Common myeloid progenitor, CD34-positive (primary cell): ENCODE data around the gene SSPN.

Source experiments
- CTCF ChIA-PET: fragments of 350-600 bp; sonication (Branson Sonifier 250); formaldehyde crosslinking; loops from one replicate; lab custom pipeline; 2021; ENCODE audit warnings: antibody characterized with exemption; lab: Charles Lee
- POLR2A ChIA-PET: fragments of 350-600 bp; sonication (Branson Sonifier 250); formaldehyde crosslinking; loops from one replicate; lab custom pipeline; 2021; ENCODE audit warnings: antibody characterized with exemption; lab: Charles Lee
- DNase-seq, 3 donors: peaks; one replicate each; pipeline versions ENCODE4 v3.0.0 to v3.0.0-alpha.2; 2013
- H3K27ac ChIP-seq, 2 experiments: 1 replicate in 1 of 2; 2 replicates in 1 of 2; pipeline ENCODE4 v1.7.0; 2013; ENCODE audit warnings: inconsistent platforms in 2 of 2, low read length in 2 of 2, mild to moderate bottlenecking in 2 of 2, low read depth in 1 of 2, moderate library complexity in 1 of 2; ENCODE audit not compliant: severe bottlenecking in 2 of 2, insufficient read depth in 1 of 2, poor library complexity in 1 of 2
- H3K27me3 ChIP-seq, 5 experiments: replicated peaks in 2 of 5; 1 replicate in 3 of 5; 2 replicates in 2 of 5; pipeline versions ENCODE4 v1.6.1 to v1.7.0; 2013; ENCODE audit warnings: low read length in 4 of 5, mild to moderate bottlenecking in 2 of 5, moderate library complexity in 2 of 5, inconsistent platforms in 1 of 5; ENCODE audit not compliant: insufficient read depth in 5 of 5, control insufficient read depth in 4 of 5
- H3K36me3 ChIP-seq, 4 experiments: 1 replicate in 2 of 4; 2 replicates in 2 of 4; pipeline versions ENCODE4 v1.6.1 to v1.7.0; 2013; ENCODE audit warnings: low read length in 3 of 4, control low read depth in 1 of 4, mild to moderate bottlenecking in 1 of 4; ENCODE audit not compliant: control insufficient read depth in 4 of 4, insufficient read depth in 4 of 4
- H3K4me1 ChIP-seq, 4 experiments: 1 replicate in 3 of 4; 2 replicates in 1 of 4; pipeline versions ENCODE4 v1.6.1 to v1.7.1; 2013; ENCODE audit warnings: low read length in 3 of 4, mild to moderate bottlenecking in 3 of 4, control low read depth in 1 of 4, inconsistent platforms in 1 of 4, moderate library complexity in 1 of 4; ENCODE audit not compliant: control insufficient read depth in 4 of 4, insufficient read depth in 4 of 4; ENCODE audit errors: control extremely low read depth in 1 of 4
- H3K4me3 ChIP-seq, 7 experiments: 1 replicate in 4 of 7; 2 replicates in 3 of 7; pipeline versions ENCODE4 v1.5.1 to v1.7.0; 2013; ENCODE audit warnings: mild to moderate bottlenecking in 7 of 7, low read length in 6 of 7, moderate library complexity in 6 of 7, inconsistent platforms in 2 of 7, low read depth in 2 of 7, control low read depth in 1 of 7; ENCODE audit not compliant: insufficient read depth in 4 of 7, control insufficient read depth in 1 of 7; ENCODE audit errors: extremely low read depth in 1 of 7
- H3K9me3 ChIP-seq, 5 experiments: 1 replicate in 4 of 5; 2 replicates in 1 of 5; pipeline versions ENCODE4 v1.6.1 to v1.7.1; 2013; ENCODE audit warnings: low read length in 4 of 5, mild to moderate bottlenecking in 2 of 5, inconsistent platforms in 1 of 5, low read depth in 1 of 5, moderate library complexity in 1 of 5; ENCODE audit not compliant: control insufficient read depth in 4 of 5, insufficient read depth in 2 of 5; ENCODE audit errors: control extremely low read depth in 1 of 5
- WGBS: methylation state at CpG from one replicate; pipeline ENCODE4 v1.1.5; 2013; ENCODE audit not compliant: insufficient coverage; 5-methylcytosine and 5-hydroxymethylcytosine counted together

SSPN gene

GRCh38 chr12:26276709-26277108 is 81.3 kb downstream of the SSPN start:
- Histone ChIP-seq H3K36me3 (no peaks in the 10 kb centered on the region), H3K4me1 (peaks cover 6 to 81% (median 41%) of the 10 kb centered on the region in 4 experiments), H3K27me3 (no peaks in the 10 kb centered on the region), H3K9me3 (no peaks in the 10 kb centered on the region), H3K27ac (no peak overlapping the region), H3K4me3 (no peak overlapping the region)
- CTCF ChIA-PET, result interaction anchor here (1.0 kb wide), 1 partner anchor 8 kb away, joined by 3 read pairs; no protein-coding TSS in a partner anchor
- DNase-seq, result no peak
- no CpG with 5 or more reads among the region's 2 CpGs for WGBS
- POLR2A ChIA-PET, result no interaction called here

- CTCF ChIA-PET, result interaction anchor here (0.7 to 1.6 kb wide), 4 partner anchors 15 to 155 kb away, joined by 3 to 9 read pairs (median 4); no protein-coding TSS in a partner anchor
- POLR2A ChIA-PET, result no interaction called here
- 33% methylated on average over 8 of the region's 16 CpGs for WGBS
- no peaks in the 10 kb centered on the region for H3K9me3 ChIP-seq
- peak overlapping the region in 1 of 7 experiments; percentile 39 for H3K4me3 ChIP-seq
- no peaks in the 10 kb centered on the region for H3K36me3 ChIP-seq
- peaks cover 6 to 73% (median 41%) of the 10 kb centered on the region in 4 experiments for H3K4me1 ChIP-seq
- H3K27me3 ChIP-seq, result no peaks in the 10 kb centered on the region
- peak overlapping the region; percentile 62 to 78 for H3K27ac ChIP-seq
- peak; percentile 75 to 94 (median 89) for DNase-seq
Observed at GRCh38 chr12:26277506-26278246, 82.3 kb downstream of the SSPN start.

GRCh38 chr12:26278266-26278665 is 82.9 kb downstream of the SSPN start:
- peak overlapping the region in 1 of 7 experiments; percentile 39 for H3K4me3 ChIP-seq
- no peak for DNase-seq
- POLR2A ChIA-PET, result interaction anchor here (0.5 kb wide), 1 partner anchor 15 kb away, joined by 3 read pairs; no protein-coding TSS in a partner anchor
- H3K4me1 ChIP-seq, result peaks cover 6 to 70% (median 36%) of the 10 kb centered on the region in 4 experiments
- H3K27me3 ChIP-seq, result no peaks in the 10 kb centered on the region
- H3K27ac ChIP-seq, result peak overlapping the region; percentile 62 to 78
- no peaks in the 10 kb centered on the region for H3K9me3 ChIP-seq
- WGBS, result no CpG with 5 or more reads among the region's 1 CpG
- no peaks in the 10 kb centered on the region for H3K36me3 ChIP-seq
- CTCF ChIA-PET, result interaction anchor here (0.7 to 1.6 kb wide), 4 partner anchors 15 to 156 kb away, joined by 3 to 9 read pairs (median 4); no protein-coding TSS in a partner anchor

GRCh38 chr12:26278666-26279065 is 83.3 kb downstream of the SSPN start:
- DNase-seq, result no peak
- Histone ChIP-seq H3K4me1 (peaks cover 6 to 66% (median 32%) of the 10 kb centered on the region in 4 experiments), H3K27ac (peak overlapping the region; percentile 62 to 78), H3K36me3 (no peaks in the 10 kb centered on the region), H3K4me3 (no peak overlapping the region), H3K9me3 (no peaks in the 10 kb centered on the region), H3K27me3 (no peaks in the 10 kb centered on the region)
- ChIA-PET CTCF (interaction anchor here (1.2 to 1.6 kb wide), 3 partner anchors 8 to 156 kb away, joined by 3 to 9 read pairs (median 4); no protein-coding TSS in a partner anchor), POLR2A (interaction anchor here (0.5 kb wide), 1 partner anchor 15 kb away, joined by 3 read pairs; no protein-coding TSS in a partner anchor)
- 100% methylated on average over 4 of the region's 5 CpGs for WGBS

- H3K27me3 ChIP-seq, result no peaks in the 10 kb centered on the region
- DNase-seq, result no peak
- H3K36me3 ChIP-seq, result no peaks in the 10 kb centered on the region
- no peak overlapping the region for H3K4me3 ChIP-seq
- CTCF ChIA-PET, result interaction anchor here (1.2 to 1.6 kb wide), 3 partner anchors 8 to 157 kb away, joined by 3 to 9 read pairs (median 4); no protein-coding TSS in a partner anchor
- peak overlapping the region in 1 of 2 experiments; percentile 78 for H3K27ac ChIP-seq
- no peaks in the 10 kb centered on the region for H3K9me3 ChIP-seq
- peaks cover 5 to 62% (median 28%) of the 10 kb centered on the region in 4 experiments for H3K4me1 ChIP-seq
- POLR2A ChIA-PET, result interaction anchor here (0.5 kb wide), 1 partner anchor 14 kb away, joined by 3 read pairs; no protein-coding TSS in a partner anchor
Observed at GRCh38 chr12:26279091-26279490, 83.7 kb downstream of the SSPN start.

- H3K4me1 ChIP-seq, result peaks cover 3 to 55% (median 21%) of the 10 kb centered on the region in 4 experiments
- CTCF ChIA-PET, result interaction anchor here (1.0 to 1.2 kb wide), 2 partner anchors 7 to 21 kb away, joined by 3 to 4 read pairs; no protein-coding TSS in a partner anchor
- H3K27me3 ChIP-seq, result no peaks in the 10 kb centered on the region
- H3K9me3 ChIP-seq, result no peaks in the 10 kb centered on the region
- no peak for DNase-seq
- POLR2A ChIA-PET, result no interaction called here
- no peak overlapping the region for H3K4me3 ChIP-seq
- H3K27ac ChIP-seq, result no peak overlapping the region
- WGBS, result 79% methylated on average over 5 of the region's 5 CpGs
- H3K36me3 ChIP-seq, result no peaks in the 10 kb centered on the region
Observed at GRCh38 chr12:26279908-26280307, 84.5 kb downstream of the SSPN start.

- no peak for DNase-seq
- peaks cover 3 to 46% (median 11%) of the 10 kb centered on the region in 4 experiments for H3K4me1 ChIP-seq
- H3K27ac ChIP-seq, result no peak overlapping the region
- ChIA-PET CTCF (interaction anchor here (1.0 kb wide), 1 partner anchor 20 kb away, joined by 3 read pairs; no protein-coding TSS in a partner anchor), POLR2A (no interaction called here)
- H3K27me3 ChIP-seq, result no peaks in the 10 kb centered on the region
- H3K36me3 ChIP-seq, result no peaks in the 10 kb centered on the region
- 94% methylated on average over 2 of the region's 3 CpGs for WGBS
- H3K9me3 ChIP-seq, result no peaks in the 10 kb centered on the region
- H3K4me3 ChIP-seq, result no peak overlapping the region
Observed at GRCh38 chr12:26280869-26281268, 85.5 kb downstream of the SSPN start.
